HL-60/S4 treated with phorbol 12-myristate 13-acetate at 8.2 ng/mL for 4 days and 3 days (cell line): ENCODE results near the gene PFKP.
"Not testable (repeated sequence)": the region's sequence is repeated elsewhere in the genome, so short reads cannot be mapped to it uniquely, and the experiment has no call there.

Source experiments
- in situ Hi-C: fragments of 300-500 bp; cut with MboI; formaldehyde crosslinking; loops from 2 replicates; pipeline ENCODE4 v1.15.0; 2022; ENCODE audit warnings: low sequenced_read_pairs

The PFKP gene

DNA sequence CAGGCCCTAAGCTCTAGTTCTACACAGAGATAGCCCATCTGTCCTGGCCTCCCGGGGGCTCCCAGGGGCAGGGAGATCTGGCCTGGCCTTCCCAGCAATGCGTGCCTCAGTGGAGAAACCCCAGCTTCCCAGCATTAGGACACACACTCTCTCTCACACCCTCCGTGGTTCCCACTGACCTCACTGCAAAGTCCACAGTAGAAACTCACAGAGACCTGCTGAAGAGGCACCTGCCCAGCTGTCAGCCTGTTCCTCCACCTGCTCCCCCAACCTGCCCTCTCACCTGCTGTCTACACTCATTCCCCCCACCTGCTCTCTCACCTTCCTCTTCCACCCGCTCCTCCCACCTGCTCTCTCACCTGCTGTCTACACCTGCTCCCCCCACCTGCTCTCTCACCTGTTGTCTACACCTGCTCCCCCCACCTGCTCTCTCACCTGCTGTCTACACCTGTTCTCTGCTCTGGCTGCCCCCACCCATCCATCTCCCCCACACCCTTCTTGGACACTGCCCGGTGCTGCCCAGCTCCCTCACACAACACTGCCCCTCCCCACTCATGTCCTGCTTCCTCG lies 21.1 kb upstream of the PFKP start:
- in situ Hi-C loops, result loop anchor here (10.0 to 25.0 kb wide), 2 partner anchors 109 to 211 kb away; no protein-coding TSS in a partner anchor

DNA sequence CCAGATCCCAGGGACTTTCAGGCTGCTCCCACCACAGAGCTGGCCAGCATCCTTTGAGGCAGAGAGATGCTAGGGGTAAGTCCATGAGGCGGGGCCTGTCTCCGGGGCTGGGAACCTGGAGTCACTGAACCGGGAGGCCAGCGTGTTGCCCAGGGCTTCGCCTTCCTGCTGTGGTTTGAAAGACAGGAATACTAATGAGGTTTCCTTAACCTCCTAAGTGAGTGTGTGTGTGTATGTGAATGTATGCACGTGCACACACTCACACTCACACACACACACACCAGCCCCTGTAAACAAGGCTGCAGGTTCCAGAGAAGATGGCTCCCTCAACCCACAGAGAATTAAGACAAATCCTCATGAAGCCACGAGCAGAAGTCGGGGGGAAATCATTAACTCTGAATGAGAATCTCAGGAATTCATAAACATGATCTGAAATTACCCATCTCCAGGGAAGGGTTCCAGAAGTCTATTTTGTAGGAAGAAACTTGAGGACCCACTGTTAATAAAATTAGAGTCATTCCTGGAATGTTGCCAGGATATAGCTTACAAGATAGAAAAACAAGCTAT lies 20.3 kb upstream of the PFKP start:
- in situ Hi-C loops, result loop anchor here (10.0 to 25.0 kb wide), 2 partner anchors 110 to 212 kb away; no protein-coding TSS in a partner anchor

DNA sequence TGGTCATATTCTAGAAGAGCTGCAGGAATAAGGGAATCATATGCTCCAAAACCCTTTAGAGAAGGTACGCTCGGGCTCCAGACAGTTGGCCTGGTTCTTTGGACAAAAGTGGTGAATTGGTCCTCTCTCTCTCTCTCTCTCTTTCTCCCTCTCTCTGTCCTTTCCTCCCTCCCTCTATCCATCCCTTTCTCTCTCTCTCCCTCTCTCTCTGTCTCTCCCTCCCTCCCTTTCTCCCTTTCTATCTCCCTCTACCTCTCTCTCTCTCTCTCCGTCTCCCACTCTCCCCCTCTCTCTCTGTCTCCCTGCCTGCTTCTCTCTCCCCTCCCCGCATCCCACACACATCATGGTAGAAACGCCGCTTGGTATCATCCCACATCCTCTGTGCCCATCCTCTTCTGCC lies 19.8 kb upstream of the PFKP start:
- in situ Hi-C loops, result loop anchor here (10.0 to 25.0 kb wide), 2 partner anchors 110 to 213 kb away; no protein-coding TSS in a partner anchor

DNA sequence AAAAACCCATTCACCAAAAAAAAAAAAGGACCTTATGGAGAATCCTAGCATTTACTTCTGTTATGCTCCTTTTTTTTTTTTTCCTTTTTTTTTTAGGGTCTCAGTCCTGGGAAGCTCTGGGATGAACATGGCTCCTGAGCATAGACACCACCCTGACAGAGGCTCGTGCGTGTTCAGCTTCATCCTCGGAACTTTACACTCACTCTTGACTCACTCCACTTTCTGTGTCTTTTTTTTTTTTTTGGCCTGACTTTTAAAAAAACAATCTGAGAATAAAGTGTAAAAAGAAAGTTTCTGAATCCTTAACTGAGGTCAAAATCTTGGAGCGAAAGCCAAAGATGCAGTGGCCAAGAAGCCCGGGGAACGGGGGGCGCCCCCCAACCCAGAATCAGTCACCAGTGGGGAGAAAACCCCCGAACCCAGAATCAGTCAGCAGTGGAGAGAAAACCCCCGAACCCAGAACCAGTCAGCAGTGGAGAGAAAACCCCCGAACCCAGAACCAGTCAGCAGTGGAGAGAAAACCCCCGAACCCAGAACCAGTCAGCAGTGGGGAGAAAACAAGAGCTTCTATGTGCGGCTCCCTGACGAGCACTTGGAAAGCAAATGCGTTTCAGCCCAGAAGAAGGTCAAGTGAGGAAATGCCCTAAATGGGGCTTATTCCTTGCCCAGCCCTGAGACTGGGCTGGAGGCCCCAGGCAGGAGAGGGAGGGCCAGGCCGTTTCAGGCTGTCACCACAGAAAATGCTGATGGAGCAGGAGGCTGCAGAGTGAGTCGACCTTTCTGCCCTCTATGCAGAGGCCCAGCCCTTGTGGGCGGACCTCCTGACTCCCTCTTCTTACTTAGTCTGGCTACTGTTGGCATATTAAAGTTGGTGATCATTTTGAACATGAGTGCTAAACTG lies 19.0 kb upstream of the PFKP start:
- in situ Hi-C loops, result loop anchor here (10.0 to 25.0 kb wide), 2 partner anchors 111 to 214 kb away; no protein-coding TSS in a partner anchor

DNA sequence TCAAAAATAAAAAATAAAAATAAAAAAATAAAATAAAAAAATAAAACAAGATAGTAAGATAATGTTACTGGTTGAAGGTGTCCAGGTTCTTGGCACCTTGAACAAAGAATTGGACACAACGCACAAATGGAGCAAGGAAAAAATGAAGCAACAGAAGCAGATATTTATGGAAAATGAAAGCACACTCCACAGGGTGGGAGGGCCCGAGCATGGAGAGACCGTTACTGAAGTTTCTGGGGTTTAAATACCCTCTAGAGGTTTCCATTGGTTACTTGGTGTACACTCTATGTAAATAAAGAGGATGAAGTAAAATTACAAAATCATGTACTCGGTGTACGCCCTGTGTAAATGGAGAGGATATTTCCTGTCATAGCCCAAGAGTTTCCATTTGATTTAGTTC lies 15.7 kb upstream of the PFKP start:
- in situ Hi-C loops, result no loop called here

DNA sequence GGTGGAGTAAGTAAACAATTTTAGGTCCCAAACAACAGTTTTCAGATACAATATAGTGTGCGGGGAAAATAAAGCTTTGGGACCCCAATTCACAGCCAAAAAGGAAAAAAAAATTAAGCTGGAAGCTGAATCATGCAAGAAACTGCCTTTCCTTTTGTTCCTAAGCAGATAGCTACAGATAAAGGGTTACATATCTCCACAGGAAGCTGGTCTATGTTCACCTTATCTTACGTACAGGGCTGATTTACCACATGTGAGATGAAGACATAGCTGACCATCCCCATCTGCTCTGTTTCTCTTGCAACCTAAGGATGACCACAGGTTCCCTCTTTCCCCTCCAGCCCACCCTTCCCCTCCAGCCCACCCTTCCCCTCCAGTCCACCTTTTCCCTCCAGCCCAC lies 14.2 kb upstream of the PFKP start:
- in situ Hi-C loops, result no loop called here

DNA sequence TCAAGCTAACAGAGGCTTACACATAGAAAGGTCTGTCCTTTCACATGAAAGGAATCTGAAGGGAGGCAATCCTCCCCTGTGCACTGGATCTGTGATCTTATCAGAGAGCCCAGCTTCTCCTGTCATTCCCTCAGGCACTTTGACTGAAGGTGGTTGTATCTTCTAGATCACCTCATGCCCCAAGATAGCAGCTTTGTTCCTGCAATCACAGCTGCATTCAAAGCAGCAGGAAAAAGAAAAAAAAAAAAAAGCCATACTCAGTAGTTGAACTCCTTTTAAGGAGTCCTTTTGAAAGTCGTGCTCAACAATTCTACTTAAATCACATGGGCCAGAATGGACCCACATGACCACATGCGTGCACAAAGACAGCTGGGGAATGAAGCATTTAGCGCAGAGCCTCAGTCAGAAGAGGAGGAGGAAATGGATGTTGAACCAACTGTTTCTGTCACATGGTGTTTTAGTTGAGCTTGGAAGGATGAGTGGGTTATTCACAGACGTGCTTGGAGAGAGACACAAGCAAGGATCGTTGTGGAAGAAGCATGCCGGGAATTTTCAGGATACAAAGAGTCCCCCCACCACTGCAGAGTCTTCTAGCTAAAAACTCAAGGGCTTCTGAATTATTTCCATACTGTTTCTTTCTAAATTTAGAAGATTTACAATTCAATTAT lies 13.0 kb upstream of the PFKP start:
- in situ Hi-C loops, result no loop called here

DNA sequence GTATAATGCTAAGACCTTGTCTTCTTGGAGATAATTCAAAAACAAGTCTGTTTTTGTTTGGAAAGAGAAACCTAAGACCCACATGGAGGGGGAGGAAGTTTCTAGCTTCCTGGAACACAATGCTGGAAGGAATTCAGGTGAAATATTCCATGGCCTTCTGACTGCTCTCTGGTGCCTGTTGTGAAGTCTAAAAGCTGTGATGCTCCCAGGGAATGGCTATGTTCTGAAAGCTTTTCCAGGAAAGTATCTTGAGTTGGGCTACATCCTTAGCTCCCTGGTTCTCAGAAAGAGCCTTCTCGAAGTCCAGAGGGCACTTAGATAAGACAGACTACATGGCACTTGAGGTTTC lies 12.5 kb upstream of the PFKP start:
- in situ Hi-C loops, result no loop called here

DNA sequence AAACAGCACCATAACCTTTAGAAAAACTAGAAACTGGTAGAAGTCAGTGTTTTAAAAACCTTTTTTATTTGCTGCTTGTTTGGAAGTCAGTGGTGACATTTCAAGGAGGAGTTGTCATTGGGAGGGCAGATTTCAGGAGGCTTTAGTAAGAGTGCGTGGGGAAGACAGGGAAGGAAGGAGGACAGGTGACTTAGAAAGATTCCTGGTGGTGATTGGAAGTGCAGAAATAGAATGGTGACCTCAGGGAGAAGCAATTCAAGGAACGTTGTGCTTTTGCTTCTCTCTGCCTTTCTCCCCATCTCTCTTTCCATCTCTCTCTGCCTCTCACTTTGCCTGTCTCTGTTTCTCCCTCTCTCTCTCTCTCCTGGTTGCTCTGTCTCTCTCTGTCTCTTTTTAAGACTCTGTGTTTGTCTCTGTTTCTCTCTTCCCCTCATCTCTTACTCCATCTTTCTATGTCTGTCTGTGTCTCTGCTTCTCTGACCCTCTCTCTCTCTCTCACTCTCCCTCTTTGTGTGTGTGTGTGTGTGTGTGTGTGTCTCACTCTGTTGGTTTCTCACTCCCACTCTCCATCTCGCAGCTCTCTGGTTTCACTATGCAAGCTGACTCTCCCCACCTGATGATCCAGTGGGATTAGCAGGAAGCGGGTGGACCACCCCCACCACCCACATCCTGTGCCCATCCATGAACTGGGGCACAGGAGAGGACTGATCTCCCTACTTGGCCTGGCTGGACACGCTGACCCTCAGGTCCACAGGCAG lies 10.9 kb upstream of the PFKP start:
- in situ Hi-C loops, result no loop called here

DNA sequence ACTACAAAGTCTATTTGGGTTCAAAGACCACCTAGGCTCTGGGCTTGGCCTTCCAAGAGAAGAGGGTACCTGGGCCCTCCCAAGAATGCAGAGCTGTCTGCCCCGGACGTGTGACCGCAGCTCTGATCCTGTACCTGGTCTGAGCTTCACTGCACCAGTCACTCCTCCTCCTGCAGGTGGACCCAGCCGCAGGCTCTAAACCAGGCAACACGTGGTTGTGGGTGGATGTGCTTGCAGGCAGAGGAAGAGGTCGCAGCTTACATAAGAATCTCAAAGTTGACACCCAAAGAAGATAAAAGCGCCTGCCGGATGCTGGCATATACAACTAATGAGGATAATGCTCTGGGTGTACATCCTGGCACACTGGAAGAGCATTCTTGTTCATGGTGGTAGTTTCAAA lies 9.4 kb upstream of the PFKP start:
- in situ Hi-C loops, result no loop called here

DNA sequence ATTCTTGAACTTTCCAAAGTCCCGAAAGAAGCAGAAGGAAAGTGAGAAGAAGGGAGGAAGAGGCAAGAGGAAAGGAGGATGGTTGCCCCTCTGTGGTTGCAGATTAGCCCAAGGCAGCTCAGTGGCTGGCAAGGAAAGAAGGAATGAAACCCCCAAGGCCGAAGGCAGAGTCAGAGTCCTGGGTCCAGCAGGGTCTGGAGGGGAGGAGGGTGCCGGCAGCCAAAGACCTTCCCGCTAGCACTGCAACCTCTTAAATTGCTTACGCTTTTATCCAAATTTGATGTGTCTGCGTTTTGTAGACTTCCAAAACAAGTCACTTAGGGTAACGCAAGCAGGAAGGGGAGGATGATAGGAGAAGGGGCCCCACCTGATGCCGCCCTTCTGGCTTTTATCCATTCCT lies 7.4 kb upstream of the PFKP start:
- in situ Hi-C loops, result no loop called here

DNA sequence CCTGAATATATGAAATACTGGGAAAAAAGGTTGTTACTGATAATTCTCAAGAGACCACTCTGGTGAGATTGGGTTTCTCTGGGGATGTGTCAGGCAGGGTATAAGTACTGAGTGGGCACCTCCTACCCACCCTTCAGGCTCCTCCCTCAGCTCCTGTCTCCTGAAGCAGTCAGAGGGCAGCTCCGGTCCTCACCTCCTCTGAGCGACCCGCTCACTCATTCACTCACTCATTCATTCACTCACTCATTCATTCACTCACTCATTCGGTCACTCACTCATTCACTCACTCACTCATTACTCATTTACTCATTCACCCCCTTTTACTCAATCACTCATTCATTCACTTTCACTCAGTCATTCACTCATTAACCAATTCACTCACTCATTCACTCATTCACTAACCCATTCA lies 6.9 kb upstream of the PFKP start:
- in situ Hi-C loops, result no loop called here

DNA sequence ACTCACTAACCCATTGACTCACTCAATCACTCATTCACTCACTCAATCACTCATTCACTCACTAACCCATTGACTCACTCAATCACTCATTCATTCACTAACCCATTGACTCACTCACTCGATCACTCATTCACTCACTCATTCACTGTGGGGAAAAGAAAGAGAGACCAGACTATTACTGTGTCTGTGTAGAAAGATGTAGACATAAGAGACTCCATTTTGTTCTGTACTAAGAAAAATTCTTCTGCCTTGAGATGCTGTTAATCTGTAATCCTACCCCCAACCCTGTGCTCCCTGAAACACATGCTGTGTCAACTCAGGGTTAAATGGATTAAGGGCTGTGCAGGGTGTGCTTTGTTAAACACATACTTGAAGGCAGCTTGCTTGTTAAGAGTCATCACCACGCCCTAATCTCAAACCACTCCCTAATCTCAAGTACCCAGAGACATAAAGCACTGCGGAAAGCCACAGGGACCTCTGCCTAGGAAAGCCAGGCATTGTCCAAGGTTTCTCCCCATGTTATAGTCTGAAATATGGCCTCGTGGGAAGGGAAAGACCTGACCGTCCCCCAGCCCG lies 5.9 kb upstream of the PFKP start:
- in situ Hi-C loops, result not testable (repeated sequence)

DNA sequence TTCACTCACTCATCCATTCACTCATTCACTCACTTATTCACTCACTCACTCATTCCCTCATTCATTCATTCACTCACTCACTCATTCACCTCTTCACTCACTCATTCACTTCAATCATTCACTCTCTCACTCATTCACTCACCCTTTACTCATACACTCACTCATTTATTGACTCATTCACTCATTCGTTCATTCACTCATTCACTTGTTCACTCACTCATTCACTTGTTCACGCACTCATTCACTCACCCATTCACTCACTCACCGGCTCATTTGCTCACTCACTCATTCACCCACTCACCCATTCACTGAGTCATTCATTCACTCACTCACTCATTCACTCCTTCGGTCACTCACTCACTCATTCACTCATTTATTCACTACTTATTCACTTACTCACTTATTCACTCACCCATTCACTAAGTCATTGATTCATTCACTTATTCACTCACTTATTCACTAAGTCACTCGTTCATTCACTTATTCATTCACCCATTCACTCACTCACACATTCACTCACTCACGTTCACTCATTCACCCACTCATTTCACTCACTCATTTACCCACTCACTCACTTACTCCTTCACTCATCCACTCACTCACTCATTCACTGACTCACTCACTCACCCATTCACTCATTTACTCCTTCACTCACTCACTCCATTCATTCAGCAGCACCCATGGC lies 4.7 kb upstream of the PFKP start:
- in situ Hi-C loops, result no loop called here

DNA sequence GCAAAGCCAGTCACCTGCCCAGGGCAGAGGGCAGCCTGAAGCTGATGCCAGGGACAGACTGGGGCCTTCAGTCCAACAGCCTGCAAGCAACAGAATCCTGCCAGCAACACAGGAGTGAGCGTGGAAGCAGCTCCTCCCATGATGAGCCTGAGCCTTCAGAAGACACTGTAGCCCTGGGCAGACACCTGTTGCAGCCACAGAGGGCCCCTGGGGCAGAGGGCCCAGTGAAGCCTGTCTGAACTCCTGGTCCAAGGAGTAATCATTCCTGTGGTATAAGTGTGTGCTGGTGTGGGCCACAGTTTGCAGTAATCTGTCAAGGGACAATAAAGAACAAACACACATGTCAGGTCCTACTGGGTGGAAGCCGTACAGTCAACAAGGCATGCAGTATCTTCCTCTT lies 2.9 kb upstream of the PFKP start:
- in situ Hi-C loops, result no loop called here

DNA sequence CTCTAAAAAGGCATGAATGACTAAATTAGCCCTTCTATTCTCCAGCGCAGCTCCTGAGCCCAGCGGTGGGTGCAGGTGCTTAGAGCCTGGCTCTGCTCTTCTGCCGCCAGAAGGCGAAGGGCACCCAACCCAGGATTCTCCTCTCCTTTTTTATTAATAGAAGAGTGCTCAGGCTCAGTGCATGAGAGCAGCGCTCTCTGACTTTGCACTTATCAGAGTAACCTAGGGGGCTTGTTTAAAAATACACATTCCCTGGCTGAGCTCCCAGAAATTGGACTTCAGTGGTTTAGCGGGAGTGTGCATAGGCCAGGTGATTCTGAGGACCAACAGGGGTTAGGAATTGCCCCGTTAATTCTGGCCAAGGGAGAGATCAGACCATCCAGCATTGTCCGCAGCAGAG lies 1.7 kb upstream of the PFKP start:
- in situ Hi-C loops, result no loop called here

DNA sequence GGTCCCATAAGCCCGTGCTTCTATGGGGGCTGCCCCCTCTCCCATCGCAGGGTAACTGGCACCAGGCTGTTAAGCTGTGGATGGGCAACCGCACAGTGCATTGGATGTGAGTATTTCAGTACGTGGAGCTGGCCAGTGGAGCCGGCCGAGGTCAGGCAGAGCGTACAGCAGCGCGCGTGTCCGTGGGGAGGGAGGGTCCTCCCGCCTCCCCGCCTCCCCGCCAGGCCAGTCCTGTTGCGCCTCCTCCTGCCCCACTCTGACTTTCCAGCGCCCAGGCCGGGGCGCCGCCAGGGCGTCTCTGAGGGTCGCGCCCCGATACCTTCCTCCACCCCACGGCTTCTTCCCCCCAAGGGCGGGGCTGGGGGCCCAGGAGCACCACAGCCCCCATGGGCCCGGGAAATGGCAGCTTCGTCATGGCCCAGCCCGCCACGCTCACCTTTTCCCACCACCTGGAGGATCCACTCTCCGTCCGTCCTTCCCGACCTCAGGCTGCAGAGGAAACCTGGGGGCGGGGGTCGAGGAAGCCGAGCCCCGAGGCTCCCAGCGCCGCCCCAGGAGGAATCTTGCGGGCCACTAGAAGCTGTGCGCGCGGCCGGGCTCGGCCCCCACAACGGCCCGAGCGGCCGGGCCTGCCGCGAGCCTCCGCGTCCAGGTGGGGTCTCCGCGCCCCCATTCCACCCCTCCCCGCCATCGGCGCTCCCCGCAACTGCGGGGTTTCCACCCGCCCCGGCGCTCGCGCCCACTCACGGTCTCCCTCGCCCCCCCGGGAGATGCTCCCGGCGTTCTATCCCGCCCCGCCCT lies 831 bp upstream of the PFKP start:
- in situ Hi-C loops, result no loop called here

DNA sequence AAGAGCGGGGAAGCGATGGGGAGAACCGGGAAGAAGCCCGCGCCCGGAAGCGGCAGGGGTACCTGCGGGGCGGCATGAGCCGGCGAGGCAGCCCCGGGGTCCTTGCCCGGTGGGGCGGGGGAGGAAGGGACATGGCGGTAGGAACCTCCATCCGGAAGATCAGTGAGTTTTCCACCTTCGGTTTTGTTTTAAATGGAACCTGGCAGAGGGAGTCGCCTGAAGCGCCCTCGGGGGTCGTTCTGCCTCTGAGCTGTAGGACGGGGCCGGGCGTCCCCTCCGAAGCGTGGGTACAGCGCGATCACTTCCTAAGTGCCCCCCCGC lies 471 bp downstream of the PFKP start:
- in situ Hi-C loops, result no loop called here
